Erythroblast (primary cell): ENCODE results near the gene CHIA.

Experiments
- GATA1 ChIP-seq: IDR thresholded peaks from 2 replicates; pipeline ENCODE4 v1.6.1; 2011; ENCODE audit warnings: low read depth, mild to moderate bottlenecking, control low read depth, low read length, moderate library complexity
- POLR2A ChIP-seq: IDR thresholded peaks from 2 replicates; pipeline ENCODE4 v1.6.1; 2011; ENCODE audit warnings: mild to moderate bottlenecking, low read length

- TF ChIP-seq POLR2A (no peak), GATA1 (no peak)
Measured at GRCh38 chr1:111290630-111291029, at the start of gene CHIA.
